Astrocyte of the cerebellum (primary cell): ENCODE measurements around the gene KIF25.
"Not testable (repeated sequence)": the region's sequence is repeated elsewhere in the genome, so short reads cannot be mapped to it uniquely, and the experiment has no call there.

Experiments used
- DNase-seq: peaks from one replicate; pipeline ENCODE4 v3.0.0-alpha.2; 2011; ENCODE audit warnings: low read depth
- H3K4me3 ChIP-seq: 2 replicates; pipeline ENCODE4 v1.5.1; 2011; ENCODE audit warnings: mild to moderate bottlenecking, low read depth, low read length, moderate library complexity
- CTCF ChIP-seq: IDR thresholded peaks from 2 replicates; pipeline ENCODE4 v1.5.1; 2012; ENCODE audit warnings: low read length, low read depth, moderate library complexity, mild to moderate bottlenecking; ENCODE audit errors: missing control alignments
- in situ Hi-C: cut with HindIII; loops from 2 replicates; pipeline ENCODE4 v1.10.0; 2017; ENCODE audit warnings: low sequenced_read_pairs

KIF25 gene

GRCh38 chr6:167995302-167995701, 2.2 kb upstream of the KIF25 start:
- TF ChIP-seq CTCF = no peak
- in situ Hi-C loops = no loop called here
- H3K4me3 ChIP-seq = no peak overlapping the region
- no peak for DNase-seq

DNA sequence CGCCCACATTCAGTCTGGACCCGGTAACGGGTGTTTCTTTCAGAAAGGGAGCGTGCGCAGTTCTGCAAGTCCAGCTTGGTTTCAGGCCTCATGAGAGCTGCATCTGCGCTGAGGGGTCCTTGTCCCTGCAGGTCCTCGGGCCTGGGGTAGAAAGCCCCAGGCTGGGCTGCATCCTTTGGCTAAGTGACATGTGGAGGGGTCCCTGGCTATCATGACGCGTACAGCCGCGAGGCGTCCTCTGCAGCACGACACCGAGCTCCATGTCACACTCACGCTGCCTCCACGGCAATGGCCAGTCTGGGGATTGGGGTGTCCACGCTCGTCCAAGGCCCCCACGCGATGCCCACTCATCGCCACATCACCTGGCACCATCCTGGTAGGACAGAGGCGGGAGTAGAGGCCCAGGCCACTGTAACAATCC, 1.7 kb upstream of the KIF25 start:
- in situ Hi-C loops = no loop called here
- TF ChIP-seq CTCF = no peak
- no peak overlapping the region for H3K4me3 ChIP-seq
- DNase-seq = no peak

GRCh38 chr6:167996424-167997199, 859 bp upstream of the KIF25 start:
- no peak for DNase-seq
- TF ChIP-seq CTCF = no peak
- in situ Hi-C loops = no loop called here
- no peak overlapping the region for H3K4me3 ChIP-seq

DNA sequence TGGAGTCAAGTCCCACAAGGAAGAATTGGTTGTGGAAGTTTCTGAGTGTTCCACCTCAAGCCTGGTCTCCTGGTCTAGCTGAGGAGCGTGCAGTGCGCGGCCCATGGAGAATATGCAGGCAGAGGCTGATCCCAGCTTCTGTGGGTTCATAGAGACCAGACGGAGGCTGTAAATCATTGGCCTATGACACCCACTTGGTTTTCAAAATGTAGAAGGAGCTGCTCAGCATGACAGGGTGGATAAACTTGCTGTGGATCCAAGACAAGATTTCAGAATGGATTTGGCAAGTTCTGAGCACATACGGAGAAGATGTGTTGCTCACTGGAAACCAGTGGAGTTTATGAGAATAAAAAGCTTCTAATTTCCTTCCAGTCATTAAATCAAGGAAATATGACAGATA, 744 bp downstream of the KIF25 start:
- no peak overlapping the region for H3K4me3 ChIP-seq
- TF ChIP-seq CTCF = no peak
- DNase-seq = no peak
- in situ Hi-C loops = no loop called here

DNA sequence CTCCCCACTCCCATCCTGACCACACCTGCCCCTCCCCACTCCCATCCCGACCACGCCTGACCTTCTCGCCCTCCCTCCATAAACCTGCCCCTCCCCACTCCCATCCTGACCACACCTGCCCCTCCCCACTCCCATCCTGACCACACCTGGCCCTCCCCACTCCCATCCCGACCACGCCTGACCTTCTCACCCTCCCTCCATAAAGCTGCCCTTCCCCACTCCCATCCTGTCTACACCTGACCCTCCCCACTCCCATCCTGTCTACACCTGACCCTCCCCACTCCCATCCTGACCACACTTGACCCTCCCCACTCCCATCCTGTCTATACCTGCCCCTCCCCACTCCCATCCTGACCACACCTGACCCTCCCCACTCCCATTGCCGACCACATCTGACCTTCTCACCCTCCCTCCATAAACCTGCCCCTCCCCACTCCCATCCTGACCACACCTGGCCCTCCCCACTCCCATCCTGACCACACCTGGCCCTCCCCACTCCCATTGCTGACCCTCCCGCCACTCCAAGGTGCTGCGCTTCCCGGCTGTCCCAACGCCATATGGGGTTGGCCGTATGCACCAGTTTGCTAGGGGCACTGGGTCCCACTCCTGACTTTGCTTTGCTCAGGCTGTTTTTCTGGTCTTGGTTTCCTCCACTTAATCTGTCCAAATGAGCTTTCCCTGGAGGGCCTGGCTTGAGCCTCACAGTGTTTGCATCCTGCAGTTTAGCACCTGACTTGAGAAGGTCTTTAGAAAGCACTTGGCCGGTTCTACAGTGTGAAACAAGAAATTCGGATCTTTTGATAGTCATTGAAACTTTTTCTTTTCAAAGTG, 2.9 kb downstream of the KIF25 start:
- TF ChIP-seq CTCF = no peak
- H3K4me3 ChIP-seq = no peak overlapping the region
- in situ Hi-C loops = no loop called here

DNA sequence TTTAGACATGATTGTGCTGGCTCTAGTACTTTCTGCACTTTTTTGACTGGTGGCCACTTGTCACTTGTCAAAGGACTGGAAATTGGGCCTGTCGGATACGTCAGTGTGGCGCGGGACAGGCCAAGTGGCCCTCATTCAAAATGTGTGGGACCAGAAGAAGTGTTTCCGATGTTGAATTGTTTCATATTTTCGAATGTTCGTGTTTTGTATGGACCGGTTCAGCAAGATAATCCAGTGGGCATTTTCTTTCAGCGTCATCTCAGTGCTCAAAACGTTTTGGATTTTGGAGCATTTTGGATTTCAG, 3.5 kb downstream of the KIF25 start:
- DNase-seq = no peak
- in situ Hi-C loops = no loop called here
- no peak for TF ChIP-seq CTCF
- no peak overlapping the region for H3K4me3 ChIP-seq

More for the DNA sequence above, 2.9 kb downstream of the KIF25 start:
- DNase-seq = no peak

DNA sequence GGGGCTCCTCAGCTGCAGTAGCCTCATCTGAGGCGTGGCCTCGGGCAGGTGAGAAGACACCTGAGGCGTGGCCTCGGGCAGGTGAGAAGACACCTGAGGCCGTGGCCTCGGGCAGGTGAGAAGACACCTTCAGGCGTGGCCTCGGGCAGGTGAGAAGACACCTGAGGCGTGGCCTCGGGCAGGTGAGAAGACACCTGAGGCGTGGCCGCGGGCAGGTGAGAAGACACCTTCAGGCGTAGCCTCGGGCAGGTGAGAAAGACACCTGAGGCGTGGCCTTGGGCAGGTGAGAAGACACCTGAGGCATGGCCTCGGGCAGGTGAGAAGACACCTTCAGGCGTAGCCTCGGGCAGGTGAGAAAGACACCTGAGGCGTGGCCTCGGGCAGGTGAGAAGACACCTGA, 4.0 kb downstream of the KIF25 start:
- H3K4me3 ChIP-seq, DNase-seq, in situ Hi-C loops: not testable (repeated sequence)
